Stimulated activated memory B cell treated with anti-CD40 and anti-IgM and Interleukin-4, amounts not matched to agents 10 μg/mL and 1 μg/mL and 100 μg/mL, for 72 hours (primary cell): Measurements from ENCODE around the gene KIF18A.
"Not testable (repeated sequence)": the region's sequence is repeated elsewhere in the genome, so short reads cannot be mapped to it uniquely, and the experiment has no call there.

Experiments used
- ATAC-seq: fragments of 150-1000 bp; cut with Tn5 transposase; 2 replicates; pipeline ENCODE4 v1.10.0; 2021
- H3K27ac Mint-ChIP-seq: one replicate; pipeline ENCODE4 v1.8.0; 2022; ENCODE audit warnings: mild to moderate bottlenecking, mixed read lengths
- H3K27me3 Mint-ChIP-seq: one replicate; pipeline ENCODE4 v1.8.0; 2022; ENCODE audit warnings: mixed read lengths
- H3K36me3 Mint-ChIP-seq: one replicate; pipeline ENCODE4 v1.8.0; 2022; ENCODE audit warnings: mixed read lengths
- H3K4me1 Mint-ChIP-seq: one replicate; pipeline ENCODE4 v1.8.0; 2022; ENCODE audit warnings: mixed read lengths
- H3K4me3 Mint-ChIP-seq: one replicate; pipeline ENCODE4 v1.8.0; 2022; ENCODE audit warnings: mild to moderate bottlenecking, moderate library complexity, mixed read lengths
- H3K9me3 Mint-ChIP-seq: one replicate; pipeline ENCODE4 v1.8.0; 2022; ENCODE audit warnings: mixed read lengths

KIF18A gene

GRCh38 chr11:28090052-28090749 is 17.8 kb downstream of the KIF18A start:
- no peaks in the 10 kb centered on the region for H3K4me1 Mint-ChIP-seq
- no peak for ATAC-seq
- H3K9me3 Mint-ChIP-seq = no peaks in the 10 kb centered on the region
- H3K4me3 Mint-ChIP-seq = no peak overlapping the region
- no peak overlapping the region for H3K27ac Mint-ChIP-seq
- H3K27me3 Mint-ChIP-seq = no peaks in the 10 kb centered on the region
- peaks cover 13% of the 10 kb centered on the region for H3K36me3 Mint-ChIP-seq

- H3K9me3 Mint-ChIP-seq = no peaks in the 10 kb centered on the region
- H3K36me3 Mint-ChIP-seq = peaks cover 13% of the 10 kb centered on the region
- ATAC-seq = no peak
- H3K4me1 Mint-ChIP-seq = no peaks in the 10 kb centered on the region
- H3K4me3 Mint-ChIP-seq = no peak overlapping the region
- H3K27ac Mint-ChIP-seq = no peak overlapping the region
- no peaks in the 10 kb centered on the region for H3K27me3 Mint-ChIP-seq
Measured at GRCh38 chr11:28089378-28089777, 18.6 kb downstream of the KIF18A start.

GRCh38 chr11:28087693-28088092 is 20.3 kb downstream of the KIF18A start:
- not testable (repeated sequence) for H3K27me3 Mint-ChIP-seq, H3K9me3 Mint-ChIP-seq, H3K27ac Mint-ChIP-seq, ATAC-seq, H3K4me1 Mint-ChIP-seq, H3K4me3 Mint-ChIP-seq
- peaks cover 13% of the 10 kb centered on the region for H3K36me3 Mint-ChIP-seq

- not testable (repeated sequence) for H3K27me3 Mint-ChIP-seq, H3K4me1 Mint-ChIP-seq, H3K4me3 Mint-ChIP-seq, ATAC-seq, H3K9me3 Mint-ChIP-seq, H3K27ac Mint-ChIP-seq
- H3K36me3 Mint-ChIP-seq = peaks cover 13% of the 10 kb centered on the region
Measured at GRCh38 chr11:28087192-28087591, 20.8 kb downstream of the KIF18A start.

GRCh38 chr11:28086569-28086968 is 21.4 kb downstream of the KIF18A start:
- Mint-ChIP-seq H3K9me3 (no peaks in the 10 kb centered on the region), H3K4me1 (no peaks in the 10 kb centered on the region), H3K27me3 (no peaks in the 10 kb centered on the region), H3K27ac (no peak overlapping the region), H3K4me3 (no peak overlapping the region), H3K36me3 (peaks cover 16% of the 10 kb centered on the region)
- no peak for ATAC-seq

GRCh38 chr11:28083118-28083517 is 24.8 kb downstream of the KIF18A start:
- ATAC-seq = no peak
- Mint-ChIP-seq H3K27ac (no peak overlapping the region), H3K4me3 (no peak overlapping the region), H3K27me3 (no peaks in the 10 kb centered on the region), H3K4me1 (no peaks in the 10 kb centered on the region), H3K36me3 (peaks cover 19% of the 10 kb centered on the region), H3K9me3 (no peaks in the 10 kb centered on the region)

- peaks cover 6% of the 10 kb centered on the region for H3K36me3 Mint-ChIP-seq
- H3K27ac Mint-ChIP-seq = no peak overlapping the region
- no peaks in the 10 kb centered on the region for H3K4me1 Mint-ChIP-seq
- ATAC-seq = no peak
- H3K9me3 Mint-ChIP-seq = no peaks in the 10 kb centered on the region
- no peaks in the 10 kb centered on the region for H3K27me3 Mint-ChIP-seq
- H3K4me3 Mint-ChIP-seq = no peak overlapping the region
Measured at GRCh38 chr11:28077521-28077920, 30.4 kb downstream of the KIF18A start.

GRCh38 chr11:28072321-28072720 is 35.6 kb downstream of the KIF18A start:
- H3K27me3 Mint-ChIP-seq = no peaks in the 10 kb centered on the region
- H3K9me3 Mint-ChIP-seq = no peaks in the 10 kb centered on the region
- no peaks in the 10 kb centered on the region for H3K4me1 Mint-ChIP-seq
- H3K27ac Mint-ChIP-seq = no peak overlapping the region
- H3K36me3 Mint-ChIP-seq = no peaks in the 10 kb centered on the region
- H3K4me3 Mint-ChIP-seq = no peak overlapping the region
- ATAC-seq = no peak

GRCh38 chr11:28071305-28071704 is 36.7 kb downstream of the KIF18A start:
- Mint-ChIP-seq H3K9me3 (no peaks in the 10 kb centered on the region), H3K27ac (no peak overlapping the region), H3K27me3 (no peaks in the 10 kb centered on the region), H3K4me3 (no peak overlapping the region), H3K36me3 (no peaks in the 10 kb centered on the region), H3K4me1 (no peaks in the 10 kb centered on the region)
- no peak for ATAC-seq

- H3K4me3 Mint-ChIP-seq = no peak overlapping the region
- no peaks in the 10 kb centered on the region for H3K4me1 Mint-ChIP-seq
- no peaks in the 10 kb centered on the region for H3K9me3 Mint-ChIP-seq
- no peaks in the 10 kb centered on the region for H3K27me3 Mint-ChIP-seq
- H3K36me3 Mint-ChIP-seq = peaks cover 5% of the 10 kb centered on the region
- no peak for ATAC-seq
- no peak overlapping the region for H3K27ac Mint-ChIP-seq
Measured at GRCh38 chr11:28058333-28058732, 49.6 kb downstream of the KIF18A start.

- H3K36me3 Mint-ChIP-seq = peaks cover 5% of the 10 kb centered on the region
- H3K4me3 Mint-ChIP-seq = no peak overlapping the region
- H3K9me3 Mint-ChIP-seq = no peaks in the 10 kb centered on the region
- no peak overlapping the region for H3K27ac Mint-ChIP-seq
- no peaks in the 10 kb centered on the region for H3K4me1 Mint-ChIP-seq
- no peak for ATAC-seq
- H3K27me3 Mint-ChIP-seq = no peaks in the 10 kb centered on the region
Measured at GRCh38 chr11:28054821-28055220, 53.1 kb downstream of the KIF18A start.

- Mint-ChIP-seq H3K4me1 (no peaks in the 10 kb centered on the region), H3K27me3 (no peaks in the 10 kb centered on the region), H3K27ac (no peak overlapping the region), H3K4me3 (no peak overlapping the region), H3K9me3 (no peaks in the 10 kb centered on the region), H3K36me3 (no peaks in the 10 kb centered on the region)
- no peak for ATAC-seq
Measured at GRCh38 chr11:28049338-28050216, 58.4 kb downstream of the KIF18A start.

GRCh38 chr11:28048812-28049211 is 59.1 kb downstream of the KIF18A start:
- no peak overlapping the region for H3K27ac Mint-ChIP-seq
- no peaks in the 10 kb centered on the region for H3K4me1 Mint-ChIP-seq
- no peaks in the 10 kb centered on the region for H3K36me3 Mint-ChIP-seq

GRCh38 chr11:28043930-28044709 is 63.8 kb downstream of the KIF18A start:
- no peaks in the 10 kb centered on the region for H3K9me3 Mint-ChIP-seq
- no peak overlapping the region for H3K27ac Mint-ChIP-seq
- H3K4me1 Mint-ChIP-seq = no peaks in the 10 kb centered on the region
- H3K4me3 Mint-ChIP-seq = no peak overlapping the region
- no peaks in the 10 kb centered on the region for H3K27me3 Mint-ChIP-seq
- no peak for ATAC-seq
- H3K36me3 Mint-ChIP-seq = no peaks in the 10 kb centered on the region

More at GRCh38 chr11:28048812-28049211, 59.1 kb downstream of the KIF18A start:
- H3K9me3 Mint-ChIP-seq = no peaks in the 10 kb centered on the region
- H3K4me3 Mint-ChIP-seq = no peak overlapping the region
- H3K27me3 Mint-ChIP-seq = no peaks in the 10 kb centered on the region
- no peak for ATAC-seq

GRCh38 chr11:28040384-28040783 is 67.6 kb downstream of the KIF18A start:
- Mint-ChIP-seq H3K4me3 (no peak overlapping the region), H3K4me1 (no peaks in the 10 kb centered on the region), H3K27me3 (no peaks in the 10 kb centered on the region), H3K36me3 (no peaks in the 10 kb centered on the region), H3K27ac (no peak overlapping the region), H3K9me3 (no peaks in the 10 kb centered on the region)
- ATAC-seq = no peak
